Measurements from ENCODE around the gene PKD2. TPM values are rescaled to one million over a fixed set of nuclear protein-coding genes. Genes with fewer than 3 reads are reported as not detected.
A peak's percentile ranks its signal among the peaks of the same experiment; 100 is the strongest.

The PKD2 gene
- total RNA-seq, 1 donor from 2014 or later = 40.4 TPM

DNA sequence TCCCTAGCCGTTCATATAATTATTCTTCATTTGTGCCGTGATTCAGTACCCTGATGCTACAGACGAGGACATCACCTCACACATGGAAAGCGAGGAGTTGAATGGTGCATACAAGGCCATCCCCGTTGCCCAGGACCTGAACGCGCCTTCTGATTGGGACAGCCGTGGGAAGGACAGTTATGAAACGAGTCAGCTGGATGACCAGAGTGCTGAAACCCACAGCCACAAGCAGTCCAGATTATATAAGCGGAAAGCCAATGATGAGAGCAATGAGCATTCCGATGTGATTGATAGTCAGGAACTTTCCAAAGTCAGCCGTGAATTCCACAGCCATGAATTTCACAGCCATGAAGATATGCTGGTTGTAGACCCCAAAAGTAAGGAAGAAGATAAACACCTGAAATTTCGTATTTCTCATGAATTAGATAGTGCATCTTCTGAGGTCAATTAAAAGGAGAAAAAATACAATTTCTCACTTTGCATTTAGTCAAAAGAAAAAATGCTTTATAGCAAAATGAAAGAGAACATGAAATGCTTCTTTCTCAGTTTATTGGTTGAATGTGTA, 24.9 kb upstream of the PKD2 start:
- Mint-ChIP-seq H3K27ac (no peak overlapping the region), H3K36me3 (no peaks in the 10 kb centered on the region), H3K9me3 (no peaks in the 10 kb centered on the region), H3K4me1 (peaks cover 7% of the 10 kb centered on the region), H3K27me3 (ENCODE audit: insufficient read depth, low read depth) (no peaks in the 10 kb centered on the region), H3K4me3 (no peak overlapping the region)
- no peak overlapping the region for H3K4me3 ChIP-seq
- no peak overlapping the region for H2AFZ ChIP-seq (replicated peaks)
- no peaks in the 10 kb centered on the region for H3K27me3 ChIP-seq
- DNase-seq (ENCODE audit: low spot score) = peak; percentile 55
- H3K9me3 ChIP-seq (ENCODE audit: low read depth) = no peaks in the 10 kb centered on the region
- H3K36me3 ChIP-seq = no peaks in the 10 kb centered on the region
- no peak overlapping the region for H3K9ac ChIP-seq
- no peaks in the 10 kb centered on the region for H3K79me2 ChIP-seq (ENCODE audit: low read depth)
- TF ChIP-seq EZH2phosphoT487 (IDR thresholded peaks at IDR 0.05) (no peak), CTCF (IDR thresholded peaks at IDR 0.05) (no peak), EZH2 (IDR thresholded peaks at IDR 0.05) (no peak)
- H3K4me2 ChIP-seq = no peak overlapping the region
- H3F3A ChIP-seq (ENCODE audit: low read depth) = no peaks in the 10 kb centered on the region
- H3K4me1 ChIP-seq = no peaks in the 10 kb centered on the region
- H4K20me1 ChIP-seq (ENCODE audit: low read depth) = no peaks in the 10 kb centered on the region
- H3K27ac ChIP-seq = no peak overlapping the region

DNA sequence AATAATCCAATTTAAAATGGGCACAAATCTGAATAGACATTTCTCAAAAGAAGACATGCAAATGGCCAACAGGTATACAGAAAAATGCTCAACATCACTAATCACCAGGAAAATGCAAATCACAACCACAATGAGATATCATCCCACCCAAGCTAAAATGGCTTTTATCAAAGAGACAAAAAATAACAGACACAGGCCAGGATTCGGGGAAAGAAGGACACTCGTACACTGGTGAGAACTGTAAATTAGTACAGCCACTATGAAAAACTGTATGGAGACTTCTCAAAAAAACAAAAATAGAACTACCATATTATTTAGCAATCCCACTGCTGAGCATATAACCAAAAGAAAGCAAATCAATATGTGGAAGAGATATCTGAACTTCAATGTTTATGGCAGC, 23.4 kb upstream of the PKD2 start:
- Mint-ChIP-seq H3K27me3 (ENCODE audit: insufficient read depth, low read depth) (no peaks in the 10 kb centered on the region), H3K27ac (no peak overlapping the region), H3K4me1 (peaks cover 3% of the 10 kb centered on the region), H3K4me3 (no peak overlapping the region), H3K9me3 (no peaks in the 10 kb centered on the region), H3K36me3 (no peaks in the 10 kb centered on the region)
- no peaks in the 10 kb centered on the region for H3K9me3 ChIP-seq (ENCODE audit: low read depth)
- no peak overlapping the region for H3K4me2 ChIP-seq
- no peak overlapping the region for H3K9ac ChIP-seq
- H3K79me2 ChIP-seq (ENCODE audit: low read depth) = no peaks in the 10 kb centered on the region
- no peak overlapping the region for H2AFZ ChIP-seq (replicated peaks)
- no peaks in the 10 kb centered on the region for H3K36me3 ChIP-seq
- TF ChIP-seq EZH2 (IDR thresholded peaks at IDR 0.05) (no peak), CTCF (IDR thresholded peaks at IDR 0.05) (no peak), EZH2phosphoT487 (IDR thresholded peaks at IDR 0.05) (no peak)
- no peak overlapping the region for H3K4me3 ChIP-seq
- no peak for DNase-seq (ENCODE audit: low spot score)
- H3F3A ChIP-seq (ENCODE audit: low read depth) = no peaks in the 10 kb centered on the region
- H3K4me1 ChIP-seq = no peaks in the 10 kb centered on the region
- no peaks in the 10 kb centered on the region for H4K20me1 ChIP-seq (ENCODE audit: low read depth)
- no peak overlapping the region for H3K27ac ChIP-seq
- H3K27me3 ChIP-seq = no peaks in the 10 kb centered on the region

DNA sequence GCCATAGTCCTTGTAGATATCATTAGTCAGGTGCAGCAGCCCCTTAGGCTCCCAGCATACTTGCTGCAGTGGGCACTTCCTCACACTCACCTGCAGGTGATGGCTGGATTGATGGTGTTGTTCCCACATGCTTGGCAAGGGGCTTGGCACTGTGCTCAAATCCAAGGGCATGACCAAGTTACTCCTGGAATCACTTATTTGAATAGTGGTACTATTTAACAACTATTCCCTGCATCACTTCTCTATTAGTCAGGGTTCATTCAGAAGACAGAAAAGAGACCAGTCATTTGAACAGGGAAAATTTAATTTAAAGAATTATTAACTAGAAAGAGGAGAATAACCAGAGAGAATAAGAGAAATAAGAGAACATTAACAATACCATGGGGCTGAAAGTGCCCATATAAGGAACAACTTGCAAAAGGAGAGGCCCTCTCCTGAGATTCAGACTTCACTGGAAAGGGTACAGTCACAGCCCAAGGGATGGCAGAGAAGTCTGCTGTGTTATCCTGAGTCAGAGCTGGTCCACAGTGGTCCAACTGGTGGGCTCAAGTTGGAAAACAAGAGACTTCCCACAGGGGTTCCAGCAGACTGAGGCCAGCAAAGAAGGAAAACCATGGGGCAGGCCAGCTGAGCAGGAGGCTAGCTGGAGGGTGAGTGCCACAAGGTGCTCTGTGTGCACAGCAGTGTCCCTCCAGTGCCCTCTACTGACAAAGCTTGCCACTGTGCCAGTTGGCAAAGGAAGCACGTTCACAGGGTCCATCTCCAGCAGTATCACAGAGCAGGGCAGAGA, 22.1 kb upstream of the PKD2 start:
- no peaks in the 10 kb centered on the region for H3K9me3 Mint-ChIP-seq
- no peaks in the 10 kb centered on the region for H3K36me3 Mint-ChIP-seq
- H3K36me3 ChIP-seq = no peaks in the 10 kb centered on the region
- H3K4me1 ChIP-seq = no peaks in the 10 kb centered on the region
- H3F3A ChIP-seq (ENCODE audit: low read depth) = no peaks in the 10 kb centered on the region
- no peaks in the 10 kb centered on the region for H3K79me2 ChIP-seq (ENCODE audit: low read depth)
- no peak overlapping the region for H3K4me3 Mint-ChIP-seq
- no peak overlapping the region for H2AFZ ChIP-seq (replicated peaks)
- H3K27ac Mint-ChIP-seq = no peak overlapping the region
- H4K20me1 ChIP-seq (ENCODE audit: low read depth) = no peaks in the 10 kb centered on the region
- no peak overlapping the region for H3K27ac ChIP-seq
- H3K4me1 Mint-ChIP-seq = peaks cover 3% of the 10 kb centered on the region
- peak; percentile 61 for TF ChIP-seq CTCF (IDR thresholded peaks at IDR 0.05)
- no peak for TF ChIP-seq EZH2 (IDR thresholded peaks at IDR 0.05)
- no peak for TF ChIP-seq EZH2phosphoT487 (IDR thresholded peaks at IDR 0.05)
- DNase-seq (ENCODE audit: low spot score) = peak; percentile 70
- H3K4me2 ChIP-seq = no peak overlapping the region
- no peaks in the 10 kb centered on the region for H3K27me3 ChIP-seq
- H3K9me3 ChIP-seq (ENCODE audit: low read depth) = no peaks in the 10 kb centered on the region
- H3K27me3 Mint-ChIP-seq (ENCODE audit: insufficient read depth, low read depth) = peaks cover under 1% of the 10 kb centered on the region
- H3K9ac ChIP-seq = no peak overlapping the region
- H3K4me3 ChIP-seq = no peak overlapping the region

Measured in neural progenitor cell (in vitro differentiated cells).